IMR-90 (cell line): ENCODE measurements around the gene RBFOX2.

ENCODE experiments used
- CTCF ChIP-seq: conservative IDR thresholded peaks from 2 replicates; pipeline ENCODE4 v1.5.1; 2012; ENCODE audit warnings: mild to moderate bottlenecking, low read depth, low read length, improper control_type of control experiment
- RFX5 ChIP-seq: IDR thresholded peaks from 2 replicates; pipeline ENCODE4 v1.8.0; 2012; ENCODE audit warnings: low read depth, mild to moderate bottlenecking, low read length, moderate library complexity

GRCh38 chr22:35910003-35910769 is 118.4 kb downstream of the RBFOX2 start:
- TF ChIP-seq CTCF (no peak), RFX5 (no peak)
